Trophoblast cell (in vitro differentiated cells and primary cell): ENCODE data around the gene SLC43A2.
"Not testable (repeated sequence)": the region's sequence is repeated elsewhere in the genome, so short reads cannot be mapped to it uniquely, and the experiment has no call there.

Experiments used
- DNase-seq, 2 donors: peaks; one replicate each; pipeline ENCODE4 v3.0.0-alpha.2; 2016
- H2AFZ ChIP-seq: 2 replicates; pipeline ENCODE4 v1.6.1; 2013; ENCODE audit warnings: low read length, moderate library complexity, mild to moderate bottlenecking; ENCODE audit not compliant: insufficient read depth, poor library complexity
- H2AK5ac ChIP-seq: 2 replicates; pipeline ENCODE4 v1.6.1; 2013; ENCODE audit warnings: mild to moderate bottlenecking, low read length
- H2BK120ac ChIP-seq: 2 replicates; pipeline ENCODE4 v1.6.1; 2013; ENCODE audit warnings: low read length, mild to moderate bottlenecking, moderate library complexity; ENCODE audit not compliant: insufficient read depth, poor library complexity
- H2BK12ac ChIP-seq: 2 replicates; pipeline ENCODE4 v1.6.1; 2013; ENCODE audit warnings: mild to moderate bottlenecking, low read length, moderate library complexity
- H2BK5ac ChIP-seq: 2 replicates; pipeline ENCODE4 v1.6.1; 2013; ENCODE audit warnings: low read length, low read depth, moderate library complexity, mild to moderate bottlenecking; ENCODE audit not compliant: poor library complexity
- H3K14ac ChIP-seq: 2 replicates; pipeline ENCODE4 v1.6.1; 2013; ENCODE audit warnings: mild to moderate bottlenecking, low read length
- H3K18ac ChIP-seq: 2 replicates; pipeline ENCODE4 v1.6.1; 2013; ENCODE audit warnings: mild to moderate bottlenecking, low read length
- H3K23ac ChIP-seq: 2 replicates; pipeline ENCODE4 v1.6.1; 2013; ENCODE audit warnings: low read length
- H3K27ac ChIP-seq: 2 replicates; pipeline ENCODE4 v1.5.1; 2013; ENCODE audit warnings: low read depth, mild to moderate bottlenecking, inconsistent platforms, low read length, moderate library complexity
- H3K27me3 ChIP-seq: 2 replicates; pipeline ENCODE4 v1.6.1; 2013; ENCODE audit warnings: inconsistent platforms, mild to moderate bottlenecking, low read length, moderate library complexity; ENCODE audit not compliant: insufficient read depth
- H3K36me3 ChIP-seq, 2 experiments: 1 replicate in 1 of 2; 2 replicates in 1 of 2; pipeline ENCODE4 v1.6.1; 2013; ENCODE audit warnings: low read length in 2 of 2, mild to moderate bottlenecking in 2 of 2, moderate library complexity in 1 of 2; ENCODE audit not compliant: insufficient read depth in 2 of 2, control insufficient read depth in 1 of 2
- H3K4ac ChIP-seq: 2 replicates; pipeline ENCODE4 v1.6.1; 2013; ENCODE audit warnings: low read depth, mild to moderate bottlenecking, low read length, moderate library complexity
- H3K4me1 ChIP-seq, 2 experiments: 1 replicate in 1 of 2; 2 replicates in 1 of 2; pipeline ENCODE4 v1.6.1; 2013; ENCODE audit warnings: low read length in 2 of 2, mild to moderate bottlenecking in 2 of 2, moderate library complexity in 1 of 2; ENCODE audit not compliant: insufficient read depth in 2 of 2, control insufficient read depth in 1 of 2
- H3K4me2 ChIP-seq: 2 replicates; pipeline ENCODE4 v1.6.1; 2013; ENCODE audit warnings: inconsistent platforms, mild to moderate bottlenecking, low read length, moderate library complexity
- H3K4me3 ChIP-seq: 2 replicates; pipeline ENCODE4 v1.5.1; 2013; ENCODE audit warnings: mild to moderate bottlenecking, low read depth, low read length, inconsistent platforms
- H3K79me1 ChIP-seq: one replicate; pipeline ENCODE4 v1.6.1; 2013; ENCODE audit warnings: low read length
- H3K79me2 ChIP-seq: 2 replicates; pipeline ENCODE4 v1.6.1; 2013; ENCODE audit warnings: low read length, mild to moderate bottlenecking; ENCODE audit not compliant: control insufficient read depth, insufficient read depth, poor library complexity
- H3K9ac ChIP-seq: 2 replicates; pipeline ENCODE4 v1.6.1; 2013; ENCODE audit warnings: mild to moderate bottlenecking, low read length
- H3K9me3 ChIP-seq: 2 replicates; pipeline ENCODE4 v1.6.1; 2013; ENCODE audit warnings: low read depth, mild to moderate bottlenecking, control low read depth, inconsistent platforms, low read length; ENCODE audit not compliant: insufficient read depth
- H4K12ac ChIP-seq: 2 replicates; pipeline ENCODE4 v1.6.1; 2013; ENCODE audit warnings: low read depth, mild to moderate bottlenecking, low read length, moderate library complexity
- H4K8ac ChIP-seq: 2 replicates; pipeline ENCODE4 v1.6.1; 2013; ENCODE audit warnings: low read depth, mild to moderate bottlenecking, low read length, moderate library complexity
- H4K91ac ChIP-seq: one replicate; pipeline ENCODE4 v1.6.1; 2013; ENCODE audit warnings: low read depth, mild to moderate bottlenecking, low read length, moderate library complexity
- WGBS: extraction: QIAGEN DNeasy Blood & Tissue Kit; methylation state at CpG from one replicate; pipeline ENCODE4 v1.1.7; 2013; ENCODE audit warnings: missing lambda C conversion rate; ENCODE audit not compliant: insufficient read length, insufficient coverage; ENCODE audit errors: extremely low coverage; 5-methylcytosine and 5-hydroxymethylcytosine counted together

The SLC43A2 gene

GRCh38 chr17:1661045-1661444 lies 32.4 kb upstream of the SLC43A2 start:
- H4K91ac ChIP-seq: no peak overlapping the region
- no peak overlapping the region for H2BK12ac ChIP-seq
- H3K9ac ChIP-seq: no peak overlapping the region
- no CpG with 5 or more reads among the region's 12 CpGs for WGBS
- H2AFZ ChIP-seq: no peak overlapping the region
- H3K27me3 ChIP-seq: no peaks in the 10 kb centered on the region
- no peaks in the 10 kb centered on the region for H3K79me1 ChIP-seq
- no peak overlapping the region for H3K27ac ChIP-seq
- no peak overlapping the region for H3K14ac ChIP-seq
- H3K4me2 ChIP-seq: no peak overlapping the region
- H3K4ac ChIP-seq: no peak overlapping the region
- no peak overlapping the region for H2AK5ac ChIP-seq
- no peak overlapping the region for H2BK5ac ChIP-seq
- no peaks in the 10 kb centered on the region for H3K4me1 ChIP-seq
- H3K18ac ChIP-seq: no peak overlapping the region
- DNase-seq: no peak
- no peaks in the 10 kb centered on the region for H3K9me3 ChIP-seq
- H4K12ac ChIP-seq: no peak overlapping the region
- peaks cover 61 to 75% of the 10 kb centered on the region in 2 experiments for H3K36me3 ChIP-seq
- H4K8ac ChIP-seq: no peak overlapping the region
- no peak overlapping the region for H2BK120ac ChIP-seq
- H3K79me2 ChIP-seq: no peaks in the 10 kb centered on the region
- peak overlapping the region; percentile 5 for H3K4me3 ChIP-seq
- no peak overlapping the region for H3K23ac ChIP-seq

- H3K4ac ChIP-seq: no peak overlapping the region
- WGBS: no CpG with 5 or more reads among the region's 9 CpGs
- H2AK5ac ChIP-seq: no peak overlapping the region
Observed at GRCh38 chr17:1658100-1658499, 29.5 kb upstream of the SLC43A2 start.

GRCh38 chr17:1653735-1654134 lies 25.1 kb upstream of the SLC43A2 start:
- Histone ChIP-seq H3K27me3 (no peaks in the 10 kb centered on the region), H2AK5ac (no peak overlapping the region), H3K27ac (no peak overlapping the region), H3K4me1 (peaks cover 6 to 10% of the 10 kb centered on the region in 2 experiments), H3K18ac (no peak overlapping the region), H3K23ac (no peak overlapping the region), H3K36me3 (peaks cover 66 to 80% of the 10 kb centered on the region in 2 experiments), H2AFZ (no peak overlapping the region), H4K91ac (no peak overlapping the region), H4K12ac (no peak overlapping the region), H3K4me2 (no peak overlapping the region), H4K8ac (no peak overlapping the region), H3K4ac (no peak overlapping the region), H3K79me1 (peaks cover 3% of the 10 kb centered on the region), H3K14ac (no peak overlapping the region), H2BK12ac (no peak overlapping the region), H3K9me3 (peaks cover 5% of the 10 kb centered on the region), H3K4me3 (no peak overlapping the region), H2BK5ac (no peak overlapping the region), H3K9ac (no peak overlapping the region), H3K79me2 (no peaks in the 10 kb centered on the region), H2BK120ac (no peak overlapping the region)
- DNase-seq: no peak
- no CpG with 5 or more reads among the region's 14 CpGs for WGBS

More at GRCh38 chr17:1658100-1658499, 29.5 kb upstream of the SLC43A2 start:
- no peak overlapping the region for H3K9ac ChIP-seq
- H3K27me3 ChIP-seq: no peaks in the 10 kb centered on the region
- no peaks in the 10 kb centered on the region for H3K79me1 ChIP-seq
- H3K18ac ChIP-seq: no peak overlapping the region
- no peaks in the 10 kb centered on the region for H3K79me2 ChIP-seq
- no peak overlapping the region for H2BK120ac ChIP-seq
- H3K4me3 ChIP-seq: no peak overlapping the region
- peaks cover 73 to 86% of the 10 kb centered on the region in 2 experiments for H3K36me3 ChIP-seq
- H2BK12ac ChIP-seq: no peak overlapping the region
- no peak overlapping the region for H3K14ac ChIP-seq
- H3K23ac ChIP-seq: no peak overlapping the region
- H2BK5ac ChIP-seq: no peak overlapping the region
- peaks cover 5% of the 10 kb centered on the region for H3K9me3 ChIP-seq
- H4K8ac ChIP-seq: no peak overlapping the region
- no peak for DNase-seq
- H4K91ac ChIP-seq: no peak overlapping the region
- no peak overlapping the region for H4K12ac ChIP-seq
- no peak overlapping the region for H2AFZ ChIP-seq
- H3K4me1 ChIP-seq: no peaks in the 10 kb centered on the region
- no peak overlapping the region for H3K27ac ChIP-seq
- no peak overlapping the region for H3K4me2 ChIP-seq

GRCh38 chr17:1652794-1653193 lies 24.2 kb upstream of the SLC43A2 start:
- H4K8ac ChIP-seq, H3K79me1 ChIP-seq, H3K9me3 ChIP-seq, H3K27ac ChIP-seq, H3K14ac ChIP-seq, H3K79me2 ChIP-seq, H3K4me2 ChIP-seq, DNase-seq, H3K4ac ChIP-seq, H3K9ac ChIP-seq, H4K91ac ChIP-seq, H2BK120ac ChIP-seq, H2BK12ac ChIP-seq, H3K27me3 ChIP-seq, H2AFZ ChIP-seq, H3K18ac ChIP-seq, H3K23ac ChIP-seq, H2AK5ac ChIP-seq, H4K12ac ChIP-seq, H2BK5ac ChIP-seq, H3K4me3 ChIP-seq: not testable (repeated sequence)
- peaks cover 58 to 70% of the 10 kb centered on the region in 2 experiments for H3K36me3 ChIP-seq
- WGBS: no CpG with 5 or more reads among the region's 7 CpGs
- H3K4me1 ChIP-seq: peaks cover 14 to 19% of the 10 kb centered on the region in 2 experiments
